HG02840 (cell line): Measurements from ENCODE around the gene TSPOAP1.

ENCODE experiments used
- ATAC-seq: cut with Tn5 transposase; IDR thresholded peaks from one replicate; pipeline ENCODE4 v1.9.1; 2021; ENCODE audit warnings: mild to moderate bottlenecking, moderate library complexity, moderate number of reproducible peaks; ENCODE audit not compliant: unreplicated experiment, low FRiP score

TSPOAP1 gene

GRCh38 chr17:58319173-58320162 is 9.1 kb downstream of the TSPOAP1 start:
- ATAC-seq = no peak

GRCh38 chr17:58318627-58319172 is 9.9 kb downstream of the TSPOAP1 start:
- ATAC-seq = no peak

GRCh38 chr17:58318065-58318481 is 10.5 kb downstream of the TSPOAP1 start:
- no peak for ATAC-seq

GRCh38 chr17:58317421-58318064 is 11.1 kb downstream of the TSPOAP1 start:
- no peak for ATAC-seq

GRCh38 chr17:58316260-58316960 is 12.2 kb downstream of the TSPOAP1 start:
- ATAC-seq = no peak

GRCh38 chr17:58315750-58316149 is 12.8 kb downstream of the TSPOAP1 start:
- ATAC-seq = no peak

- ATAC-seq = no peak
These were observed 13.3 kb downstream of the TSPOAP1 start for GRCh38 chr17:58315281-58315711.

- ATAC-seq = no peak
These were observed 13.9 kb downstream of the TSPOAP1 start for GRCh38 chr17:58314706-58315015.

- ATAC-seq = no peak
These were observed 14.5 kb downstream of the TSPOAP1 start for GRCh38 chr17:58313815-58314705.

GRCh38 chr17:58312829-58313228 is 15.8 kb downstream of the TSPOAP1 start:
- no peak for ATAC-seq

GRCh38 chr17:58312021-58312630 is 16.5 kb downstream of the TSPOAP1 start:
- ATAC-seq = no peak

- no peak for ATAC-seq
These were observed 17.1 kb downstream of the TSPOAP1 start for GRCh38 chr17:58311429-58311894.

- no peak for ATAC-seq
These were observed 17.8 kb downstream of the TSPOAP1 start for GRCh38 chr17:58310511-58311428.

GRCh38 chr17:58309918-58310259 is 18.7 kb downstream of the TSPOAP1 start:
- no peak for ATAC-seq

GRCh38 chr17:58308985-58309917 is 19.3 kb downstream of the TSPOAP1 start:
- ATAC-seq = no peak

- no peak for ATAC-seq
These were observed 20.2 kb downstream of the TSPOAP1 start for GRCh38 chr17:58308173-58308984.
